Measurements from ENCODE around the gene GLTP.
A peak's percentile ranks its signal among the peaks of the same experiment; 100 is the strongest.
"Not testable (repeated sequence)": the region's sequence is repeated elsewhere in the genome, so short reads cannot be mapped to it uniquely, and the experiment has no call there.

The GLTP gene

GRCh38 chr12:109858764-109859163 lies 21.6 kb downstream of the GLTP start:
- no peak overlapping the region for H3K4me3 ChIP-seq (ENCODE audit: low read depth, low read length)
- TF ChIP-seq CTCF (IDR thresholded peaks at IDR 0.05; ENCODE audit: low read depth, low read length, missing control alignments) = no peak
- DNase-seq (ENCODE audit: low read depth) = no peak

- H3K4me3 ChIP-seq (ENCODE audit: low read depth, low read length) = no peak overlapping the region
- TF ChIP-seq CTCF (IDR thresholded peaks at IDR 0.05; ENCODE audit: low read depth, low read length, missing control alignments) = no peak
- DNase-seq (ENCODE audit: low read depth) = no peak
These were observed 22.6 kb downstream of the GLTP start for GRCh38 chr12:109857715-109858114.

- H3K4me3 ChIP-seq (ENCODE audit: low read depth, low read length) = no peak overlapping the region
- no peak for TF ChIP-seq CTCF (IDR thresholded peaks at IDR 0.05; ENCODE audit: low read depth, low read length, missing control alignments)
- no peak for DNase-seq (ENCODE audit: low read depth)
These were observed 25.0 kb downstream of the GLTP start for GRCh38 chr12:109855377-109855776.

GRCh38 chr12:109850518-109850917 lies 29.8 kb downstream of the GLTP start:
- not testable (repeated sequence) for DNase-seq (ENCODE audit: low read depth); H3K4me3 ChIP-seq (ENCODE audit: low read depth, low read length)

- no peak for TF ChIP-seq CTCF (IDR thresholded peaks at IDR 0.05; ENCODE audit: low read depth, low read length, missing control alignments)
- no peak for DNase-seq (ENCODE audit: low read depth)
- H3K4me3 ChIP-seq (ENCODE audit: low read depth, low read length) = no peak overlapping the region
These were observed 33.1 kb downstream of the GLTP start for GRCh38 chr12:109847142-109847735.

GRCh38 chr12:109845824-109846205 lies 34.5 kb downstream of the GLTP start:
- no peak for TF ChIP-seq CTCF (IDR thresholded peaks at IDR 0.05; ENCODE audit: low read depth, low read length, missing control alignments)
- H3K4me3 ChIP-seq (ENCODE audit: low read depth, low read length) = peak overlapping the region; percentile 17
- no peak for DNase-seq (ENCODE audit: low read depth)

- H3K4me3 ChIP-seq (ENCODE audit: low read depth, low read length) = peak overlapping the region; percentile 17
- peak; percentile 24 for DNase-seq (ENCODE audit: low read depth)
- peak; percentile 97 for TF ChIP-seq CTCF (IDR thresholded peaks at IDR 0.05; ENCODE audit: low read depth, low read length, missing control alignments)
These were observed 35.1 kb downstream of the GLTP start for GRCh38 chr12:109844983-109845823.

All from GM12864 (cell line).